Left ventricle myocardium inferior (tissue), 1 donor: ENCODE data around the gene PMM2. TPM values are rescaled to one million over a fixed set of nuclear protein-coding genes. Genes with fewer than 3 reads are reported as not detected.
A peak's percentile ranks its signal among the peaks of the same experiment; 100 is the strongest.

Experiments used
- DNase-seq: peaks from one replicate; pipeline ENCODE4 v3.0.0-alpha.2; 2020
- H3K27ac ChIP-seq: fragments of 200-600 bp; replicated peaks from 2 replicates; pipeline ENCODE4 v1.8.0; 2021
- H3K27me3 ChIP-seq: fragments of 200-600 bp; 2 replicates; pipeline ENCODE4 v1.8.0; 2021; ENCODE audit warnings: low read depth
- H3K36me3 ChIP-seq: fragments of 200-600 bp; 2 replicates; pipeline ENCODE4 v1.8.0; 2021
- H3K4me1 ChIP-seq: fragments of 200-600 bp; 2 replicates; pipeline ENCODE4 v1.8.0; 2021
- H3K4me3 ChIP-seq: fragments of 200-600 bp; 2 replicates; pipeline ENCODE4 v1.8.0; 2021; ENCODE audit warnings: mild to moderate bottlenecking, moderate library complexity
- H3K9me3 ChIP-seq: fragments of 200-600 bp; replicated peaks from 2 replicates; pipeline ENCODE4 v1.8.0; 2021
- CTCF ChIP-seq: fragments of 200-600 bp; IDR thresholded peaks from 2 replicates; pipeline ENCODE4 v1.8.0; 2021; ENCODE audit warnings: antibody characterized with exemption, mild to moderate bottlenecking, borderline replicate concordance
- intact Hi-C: fragments of 100-400 bp; cut with micrococcal nuclease; formaldehyde crosslinking; loops from one replicate; pipeline ENCODE4 v1.11.0; 2022
- total RNA-seq: library from RNA; stranded (reverse); fragmentation: NEBNext Ultra II Directional; extraction: Animal tissue kit (Norgen Biotek cat#: 25700); gene quantifications from one replicate; pipeline ENCODE4 v1.2.1, GENCODE V29; 2021
- donor health status: DM: no; HTN: yes; CAD: no; lungs with severe emphysema.

Gene PMM2
- total RNA-seq, 1 donor from 2014 or later = 13.7 TPM

GRCh38 chr16:8845699-8846298, 48.2 kb downstream of the PMM2 start:
- H3K4me1 ChIP-seq = peaks cover 51% of the 10 kb centered on the region
- no peaks in the 10 kb centered on the region for H3K27me3 ChIP-seq
- peak overlapping the region; percentile 61 for H3K4me3 ChIP-seq
- H3K27ac ChIP-seq = peak overlapping the region; percentile 48
- intact Hi-C loops = no loop called here
- H3K36me3 ChIP-seq = peaks cover 36% of the 10 kb centered on the region
- no peak for TF ChIP-seq CTCF
- H3K9me3 ChIP-seq = no peaks in the 10 kb centered on the region
- DNase-seq = no peak

- Histone ChIP-seq H3K4me3 (no peak overlapping the region), H3K27ac (no peak overlapping the region), H3K9me3 (no peaks in the 10 kb centered on the region), H3K27me3 (no peaks in the 10 kb centered on the region), H3K36me3 (peaks cover 42% of the 10 kb centered on the region), H3K4me1 (peaks cover 57% of the 10 kb centered on the region)
- no peak for DNase-seq
- intact Hi-C loops = no loop called here
- no peak for TF ChIP-seq CTCF
Measured at GRCh38 chr16:8846401-8846932, 48.8 kb downstream of the PMM2 start.

- Histone ChIP-seq H3K4me3 (no peak overlapping the region), H3K4me1 (peaks cover 64% of the 10 kb centered on the region), H3K36me3 (peaks cover 46% of the 10 kb centered on the region), H3K27me3 (no peaks in the 10 kb centered on the region), H3K27ac (no peak overlapping the region), H3K9me3 (no peaks in the 10 kb centered on the region)
- TF ChIP-seq CTCF = no peak
- intact Hi-C loops = no loop called here
- DNase-seq = no peak
Measured at GRCh38 chr16:8847145-8847544, 49.5 kb downstream of the PMM2 start.

DNA sequence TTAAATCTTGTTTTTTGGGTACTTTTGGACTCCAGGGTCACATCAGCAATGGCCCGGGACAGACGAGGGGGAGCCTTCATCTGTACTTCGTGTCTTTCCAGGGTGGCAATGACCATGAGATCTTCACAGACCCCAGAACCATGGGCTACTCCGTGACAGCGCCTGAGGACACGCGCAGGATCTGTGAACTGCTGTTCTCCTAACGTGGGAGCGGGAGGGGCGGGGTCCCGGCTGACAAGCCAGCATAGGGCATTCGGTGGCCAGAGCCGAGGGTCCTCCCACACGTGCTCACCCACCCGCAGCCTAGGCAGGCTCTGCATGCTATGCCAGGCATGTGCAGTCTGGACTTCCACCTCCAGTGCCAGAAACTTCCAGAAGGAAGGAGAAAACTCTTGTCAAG, 50.0 kb downstream of the PMM2 start:
- Histone ChIP-seq H3K36me3 (peaks cover 46% of the 10 kb centered on the region), H3K4me3 (no peak overlapping the region), H3K4me1 (peaks cover 69% of the 10 kb centered on the region), H3K9me3 (no peaks in the 10 kb centered on the region), H3K27me3 (no peaks in the 10 kb centered on the region), H3K27ac (no peak overlapping the region)
- intact Hi-C loops = no loop called here
- TF ChIP-seq CTCF = no peak
- no peak for DNase-seq

DNA sequence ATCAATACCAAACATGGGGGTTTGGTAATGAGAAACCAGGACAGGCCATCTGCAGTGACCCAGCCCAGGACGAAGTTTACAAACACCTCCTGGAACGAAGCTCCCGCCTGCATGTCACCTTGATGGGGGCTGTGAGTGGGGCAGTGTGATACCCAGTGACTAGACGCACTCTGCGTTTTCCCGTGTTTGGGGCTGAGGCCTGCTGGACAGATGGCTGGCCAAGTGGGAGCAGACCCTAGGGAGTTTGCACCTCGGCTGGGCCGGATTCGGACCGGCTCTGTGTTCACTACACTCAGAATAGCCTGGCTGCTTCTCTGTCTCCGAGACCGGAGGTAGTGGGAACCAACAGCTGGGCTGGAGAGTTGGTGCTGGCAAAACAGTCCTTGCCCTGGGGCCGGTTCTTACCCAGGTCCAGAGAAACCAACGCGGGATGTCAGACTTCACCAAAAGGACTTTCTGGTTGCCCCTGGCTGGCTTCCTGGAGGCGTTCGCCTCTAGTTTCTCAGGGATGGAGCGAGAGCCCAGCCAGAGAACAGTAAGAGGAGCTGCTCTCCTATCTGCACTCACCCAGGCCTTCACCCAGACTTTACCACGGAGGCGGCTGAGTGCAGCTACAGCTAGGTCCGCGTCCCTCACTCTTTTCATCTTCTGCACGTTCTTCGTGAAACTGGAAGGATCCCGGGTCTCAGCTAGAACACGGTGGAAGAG, 50.7 kb downstream of the PMM2 start:
- no peak for TF ChIP-seq CTCF
- peaks cover 77% of the 10 kb centered on the region for H3K4me1 ChIP-seq
- H3K9me3 ChIP-seq = no peaks in the 10 kb centered on the region
- no peak for DNase-seq
- intact Hi-C loops = no loop called here
- peak overlapping the region; percentile 77 for H3K27ac ChIP-seq
- H3K4me3 ChIP-seq = no peak overlapping the region
- peaks cover 50% of the 10 kb centered on the region for H3K36me3 ChIP-seq
- H3K27me3 ChIP-seq = no peaks in the 10 kb centered on the region
